T-helper 22 cell (primary cell): Measurements from ENCODE around the gene PSMB9.

ENCODE experiments used
- DNase-seq: peaks from one replicate; pipeline ENCODE4 v3.0.0-alpha.2; 2020; ENCODE audit warnings: low read depth

PSMB9 gene

DNA sequence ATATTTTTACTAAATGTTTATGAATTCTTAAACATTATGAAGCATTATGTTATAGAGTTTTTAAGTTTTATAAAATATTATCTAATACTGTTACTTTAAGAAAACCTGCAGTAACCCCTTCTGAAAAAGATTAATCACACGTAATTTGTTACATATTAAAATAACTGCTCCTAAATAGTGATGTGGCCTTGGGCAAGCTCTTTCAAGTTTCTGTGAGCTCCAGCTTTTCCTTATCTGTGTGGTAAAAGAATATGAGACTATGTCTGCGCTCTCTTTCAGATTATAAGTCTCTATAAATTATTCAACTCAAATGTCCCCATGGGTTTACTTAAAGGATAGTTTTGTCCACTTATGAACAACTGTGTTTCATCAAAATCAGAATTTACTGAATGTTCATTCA is 54.9 kb downstream of the PSMB9 start:
- DNase-seq, result no peak
